ENCODE results near the gene CNKSR2.

Gene CNKSR2

GRCh38 chrX:21374163-21374993 lies at the start of gene CNKSR2:
Gene CNKSR2, plus strand, starts transcription at chrX:21374418. Its CDS starts 480 bp downstream, at chrX:21374898.
- H3K27ac ChIP-seq: peak within 1 kb of the TSS; percentile 63
- no peak for TF ChIP-seq ZFX (IDR thresholded peaks at IDR 0.05; ENCODE audit: borderline replicate concordance)
- no peak for TF ChIP-seq CTCF (IDR thresholded peaks at IDR 0.05)

GRCh38 chrX:21354725-21355124 lies 19.5 kb upstream of the CNKSR2 start:
- no peak overlapping the region for H3K27ac ChIP-seq
- no peak for TF ChIP-seq ZFX (IDR thresholded peaks at IDR 0.05; ENCODE audit: borderline replicate concordance)

- no peak overlapping the region for H3K27ac ChIP-seq
- TF ChIP-seq ZFX (IDR thresholded peaks at IDR 0.05; ENCODE audit: borderline replicate concordance) (no peak), CTCF (IDR thresholded peaks at IDR 0.05) (no peak)
Measured at GRCh38 chrX:21355831-21356230, 18.4 kb upstream of the CNKSR2 start.

- TF ChIP-seq CTCF (IDR thresholded peaks at IDR 0.05) (no peak), ZFX (IDR thresholded peaks at IDR 0.05; ENCODE audit: borderline replicate concordance) (no peak)
- no peak overlapping the region for H3K27ac ChIP-seq
Measured at GRCh38 chrX:21369613-21370012, 4.6 kb upstream of the CNKSR2 start.

GRCh38 chrX:21373001-21373400 lies 1.2 kb upstream of the CNKSR2 start:
- H3K27ac ChIP-seq: no peak overlapping the region
- TF ChIP-seq ZFX (IDR thresholded peaks at IDR 0.05; ENCODE audit: borderline replicate concordance) (no peak), CTCF (IDR thresholded peaks at IDR 0.05) (no peak)

- H3K27ac ChIP-seq: peak overlapping the region; percentile 63
- TF ChIP-seq CTCF (IDR thresholded peaks at IDR 0.05) (no peak), ZFX (IDR thresholded peaks at IDR 0.05; ENCODE audit: borderline replicate concordance) (no peak)
Measured at GRCh38 chrX:21373637-21374162, 518 bp upstream of the CNKSR2 start.

- peak overlapping the region; percentile 63; the same call in 1 of the 2 replicates for H3K27ac ChIP-seq
- TF ChIP-seq CTCF (IDR thresholded peaks at IDR 0.05) (no peak), ZFX (IDR thresholded peaks at IDR 0.05; ENCODE audit: borderline replicate concordance) (no peak)
Measured at GRCh38 chrX:21374994-21375707, 933 bp downstream of the CNKSR2 start.
